ENCODE measurements around the gene SPATA2L. TPM values are rescaled to one million over a fixed set of nuclear protein-coding genes. Genes with fewer than 3 reads are reported as not detected.
"Not testable (repeated sequence)": the region's sequence is repeated elsewhere in the genome, so short reads cannot be mapped to it uniquely, and the experiment has no call there.

The SPATA2L gene
- total and polyA plus RNA-seq, 2 experiments from 2014 or later = 12.3 to 25.2 TPM

DNA sequence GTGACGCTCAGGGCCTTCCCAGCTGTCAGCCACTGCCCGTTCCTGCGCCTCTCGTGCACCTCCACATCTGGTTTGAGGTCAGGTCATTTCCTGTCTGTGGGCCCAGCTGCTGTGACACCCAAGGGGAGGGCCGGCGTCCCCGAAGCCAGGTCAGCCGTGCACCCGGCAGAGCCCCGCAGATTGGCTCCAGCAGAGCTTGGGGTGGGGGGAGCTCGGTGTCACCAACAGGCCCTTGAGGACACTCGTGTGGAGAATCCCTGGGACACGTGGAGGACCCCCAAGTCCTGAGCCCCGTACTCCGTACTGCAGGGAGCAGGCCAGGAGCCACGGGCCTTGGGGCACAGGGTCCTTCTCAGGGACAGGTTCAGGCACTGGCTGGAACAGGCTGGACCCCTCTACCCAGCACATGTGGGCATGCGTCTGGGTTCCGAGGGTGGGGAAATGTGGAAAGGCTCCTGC is 4.8 kb downstream of the SPATA2L start:
- Histone ChIP-seq H3K27me3 (no peaks in the 10 kb centered on the region), H3K9me3 (ENCODE audit: low read depth) (no peaks in the 10 kb centered on the region), H3K36me3 (peaks cover 8% of the 10 kb centered on the region), H3K4me3 (no peak overlapping the region), H3K4me1 (ENCODE audit: low read depth) (peaks cover 8% of the 10 kb centered on the region), H3K27ac (no peak overlapping the region)
- no peak for DNase-seq (ENCODE audit: low read depth in 1 of 2, low spot score in 1 of 2)
- TF ChIP-seq CTCF (IDR thresholded peaks at IDR 0.05; ENCODE audit: low read depth, low read length) = no peak

DNA sequence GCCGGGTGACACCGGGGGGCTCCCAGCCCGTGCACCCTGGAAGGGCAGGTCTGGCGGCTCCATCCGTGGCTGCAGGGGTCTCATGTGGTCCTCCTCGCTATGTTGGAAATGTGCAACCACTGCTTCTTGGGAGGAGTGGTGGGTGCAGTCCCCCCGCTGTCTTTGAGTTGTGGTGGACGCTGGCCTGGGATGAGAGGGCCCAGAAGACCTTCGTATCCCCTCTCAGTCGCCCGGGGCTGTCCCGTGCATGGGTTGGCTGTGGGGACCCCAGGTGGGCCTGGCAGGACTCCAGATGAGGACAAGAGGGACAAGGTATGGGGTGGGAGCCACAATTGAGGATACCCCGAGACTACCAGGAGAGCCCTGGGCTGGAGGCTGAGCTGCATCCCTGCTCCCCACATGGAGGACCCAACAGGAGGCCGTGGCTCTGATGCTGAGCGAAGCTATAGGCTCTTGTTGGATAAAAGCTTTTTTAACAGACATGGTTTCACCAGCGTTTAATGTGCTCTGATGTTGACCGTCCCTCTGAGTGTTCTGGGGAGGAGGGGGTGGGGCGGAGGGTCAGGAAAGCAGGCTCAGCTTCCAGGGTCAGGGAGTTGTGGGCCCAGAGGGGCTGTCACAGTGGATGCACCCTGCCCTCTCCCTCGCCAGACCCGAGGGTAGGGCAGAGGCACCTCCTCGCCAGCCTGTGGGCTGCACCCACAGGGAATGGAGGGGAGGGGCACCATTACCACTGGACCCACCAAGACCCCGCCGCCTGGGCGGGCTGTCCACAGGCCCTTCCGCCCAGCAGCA is 5.4 kb downstream of the SPATA2L start:
- no peak for TF ChIP-seq CTCF (IDR thresholded peaks at IDR 0.05; ENCODE audit: low read depth, low read length)
- Histone ChIP-seq H3K9me3 (ENCODE audit: low read depth) (no peaks in the 10 kb centered on the region), H3K27ac (no peak overlapping the region), H3K4me1 (ENCODE audit: low read depth) (peaks cover 8% of the 10 kb centered on the region), H3K27me3 (no peaks in the 10 kb centered on the region), H3K4me3 (no peak overlapping the region), H3K36me3 (peaks cover 8% of the 10 kb centered on the region)
- DNase-seq (ENCODE audit: low read depth in 1 of 2, low spot score in 1 of 2) = no peak

DNA sequence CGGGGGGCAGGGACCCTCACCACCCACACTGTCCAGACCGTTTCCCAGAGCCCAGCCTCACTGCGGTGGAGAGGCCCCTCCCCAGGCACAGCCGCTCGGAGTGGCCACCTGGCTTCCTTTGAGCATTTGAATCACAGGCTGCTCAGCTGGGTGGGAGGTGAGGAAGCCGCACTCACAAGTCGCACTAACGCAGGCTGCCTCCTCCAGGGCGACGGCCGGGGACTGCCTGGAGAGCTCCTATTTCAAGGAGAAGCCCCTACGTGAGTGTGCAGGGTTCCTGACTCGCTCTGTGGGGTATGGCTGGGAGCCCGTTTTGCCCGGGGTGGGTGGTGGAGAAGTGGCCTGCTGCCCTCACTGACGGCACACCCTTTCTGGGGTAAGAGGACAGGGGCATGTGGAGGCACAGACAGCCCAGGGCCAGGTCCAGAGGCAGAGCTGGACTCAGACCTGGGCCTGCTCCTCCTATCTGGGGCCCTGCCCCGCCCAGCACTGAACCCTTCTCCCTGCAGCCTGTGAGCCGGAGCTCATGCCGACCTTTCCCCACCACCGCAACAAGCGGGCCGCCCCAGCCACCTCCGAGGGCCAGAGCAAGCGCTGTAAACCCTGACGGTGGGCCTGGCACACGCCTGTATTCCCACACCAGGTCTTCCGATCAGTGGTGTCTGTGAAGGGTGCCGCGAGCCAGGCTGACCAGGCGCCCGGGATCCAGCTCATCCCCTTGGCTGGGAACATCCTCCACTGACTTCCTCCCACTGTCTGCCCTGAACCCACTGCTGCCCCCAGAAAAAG is 6.2 kb downstream of the SPATA2L start:
- peaks cover 8% of the 10 kb centered on the region for H3K36me3 ChIP-seq
- H3K4me3 ChIP-seq = no peak overlapping the region
- no peaks in the 10 kb centered on the region for H3K27me3 ChIP-seq
- TF ChIP-seq CTCF (IDR thresholded peaks at IDR 0.05; ENCODE audit: low read depth, low read length) = no peak
- peaks cover 5% of the 10 kb centered on the region for H3K4me1 ChIP-seq (ENCODE audit: low read depth)
- no peak for DNase-seq (ENCODE audit: low read depth in 1 of 2, low spot score in 1 of 2)
- H3K9me3 ChIP-seq (ENCODE audit: low read depth) = no peaks in the 10 kb centered on the region
- H3K27ac ChIP-seq = no peak overlapping the region

DNA sequence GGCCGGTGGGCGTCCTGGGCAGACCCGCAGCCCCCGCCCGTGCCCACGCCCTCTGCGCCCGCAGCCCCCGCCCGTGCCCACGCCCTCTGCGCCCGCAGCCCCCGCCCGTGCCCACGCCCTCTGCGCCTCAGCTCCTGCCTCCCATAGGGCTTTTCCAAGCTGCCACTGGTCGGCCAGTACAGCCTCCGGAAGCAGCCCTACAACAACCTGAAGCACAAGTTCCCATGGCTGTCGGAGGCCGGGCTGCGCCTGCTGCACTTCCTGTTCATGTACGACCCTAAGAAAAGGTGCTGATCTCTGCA is 6.8 kb downstream of the SPATA2L start:
- H3K4me3 ChIP-seq; H3K4me1 ChIP-seq (ENCODE audit: low read depth); DNase-seq (ENCODE audit: low read depth in 1 of 2, low spot score in 1 of 2); H3K27ac ChIP-seq; H3K36me3 ChIP-seq; H3K27me3 ChIP-seq; H3K9me3 ChIP-seq (ENCODE audit: low read depth): not testable (repeated sequence)

DNA sequence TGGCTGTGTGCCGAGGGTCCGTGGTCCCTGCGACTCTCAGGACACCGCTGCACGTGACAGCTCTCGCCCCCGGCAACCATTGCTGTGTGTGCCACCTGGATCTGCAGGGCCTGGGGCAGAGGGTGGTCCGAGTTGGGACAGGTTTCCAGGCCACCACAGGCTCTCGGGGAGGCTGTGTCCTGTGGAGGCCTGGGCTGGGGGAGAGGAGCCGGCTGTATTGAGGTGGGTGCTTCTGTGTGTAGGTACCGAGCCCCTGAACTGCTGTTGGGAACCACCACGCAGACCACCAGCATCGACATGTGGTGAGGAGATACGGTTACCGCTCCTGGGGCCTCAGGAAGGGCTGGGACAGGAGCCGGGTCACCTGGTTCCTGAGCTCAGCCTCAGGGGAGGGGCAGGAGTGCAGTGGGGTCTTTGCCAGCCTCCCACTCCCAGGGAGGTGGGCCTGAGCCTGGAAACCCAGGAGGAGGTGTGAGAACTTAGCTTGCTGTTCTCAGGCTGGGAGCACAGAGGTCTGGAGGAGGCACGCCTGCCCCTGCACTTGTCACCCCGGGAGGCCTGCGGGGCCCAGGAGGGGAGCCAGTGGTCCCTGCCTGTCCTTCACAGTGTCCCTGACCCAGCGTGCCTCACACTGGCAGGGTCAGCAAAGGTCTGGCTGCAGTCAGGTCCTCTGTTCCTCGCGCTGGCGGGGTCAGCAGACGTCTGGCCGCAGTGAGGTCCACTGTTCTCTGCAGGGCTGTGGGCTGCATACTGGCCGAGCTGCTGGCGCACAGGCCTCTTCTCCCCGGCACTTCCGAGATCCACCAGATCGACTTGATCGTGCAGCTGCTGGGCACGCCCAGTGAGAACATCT is 7.3 kb downstream of the SPATA2L start:
- no peak for TF ChIP-seq CTCF (IDR thresholded peaks at IDR 0.05; ENCODE audit: low read depth, low read length)
- H3K27ac ChIP-seq = no peak overlapping the region
- H3K27me3 ChIP-seq = no peaks in the 10 kb centered on the region
- H3K4me3 ChIP-seq = no peak overlapping the region
- no peaks in the 10 kb centered on the region for H3K9me3 ChIP-seq (ENCODE audit: low read depth)
- H3K36me3 ChIP-seq = peaks cover 8% of the 10 kb centered on the region
- no peak for DNase-seq (ENCODE audit: low read depth in 1 of 2, low spot score in 1 of 2)
- H3K4me1 ChIP-seq (ENCODE audit: low read depth) = no peaks in the 10 kb centered on the region

All from cardiac muscle cell (in vitro differentiated cells and primary cell).